Embryonic facial prominence (tissue), 1 donor: ENCODE data around the gene DNMT3A.

Experiments used
- DNase-seq: peaks from one replicate; pipeline ENCODE4 v3.0.0-alpha.2; 2016; ENCODE audit errors: extremely low spot score

The DNMT3A gene

DNA sequence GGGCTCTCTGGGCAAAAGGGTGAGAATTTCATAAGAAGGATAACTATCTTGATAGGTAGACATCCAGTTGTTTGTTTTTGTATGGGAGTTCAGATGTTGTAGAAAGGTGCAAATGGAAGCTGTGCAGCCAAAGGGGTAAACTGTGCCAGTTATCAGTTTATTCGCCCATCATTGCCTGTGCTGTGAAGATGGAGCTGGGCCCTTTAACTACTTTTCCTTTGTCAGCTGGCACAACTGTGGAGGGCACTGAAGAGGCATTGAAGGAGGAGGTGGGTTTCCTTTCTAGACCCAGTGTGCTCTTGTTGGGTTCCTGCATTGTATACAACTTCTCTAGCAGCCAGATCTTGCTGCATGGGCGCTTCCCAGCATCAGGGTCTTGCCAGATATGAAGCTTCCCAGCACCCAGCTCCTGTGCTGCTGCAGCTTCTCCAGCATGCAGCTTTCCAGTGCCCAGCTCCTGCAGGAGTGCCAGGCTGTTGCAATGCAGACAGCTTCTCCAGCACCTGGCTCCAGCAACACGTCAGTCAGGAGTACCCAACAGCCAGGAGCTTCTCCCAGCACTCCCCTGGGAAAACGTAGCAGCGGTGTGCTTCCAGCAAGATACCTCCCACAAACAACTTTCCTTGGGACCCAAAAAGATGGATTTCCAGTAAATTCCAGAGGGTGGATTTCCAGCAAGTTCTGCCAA, 15.3 kb downstream of the DNMT3A start:
- DNase-seq = no peak

GRCh38 chr2:25324905-25325592, 16.7 kb downstream of the DNMT3A start:
- no peak for DNase-seq

DNA sequence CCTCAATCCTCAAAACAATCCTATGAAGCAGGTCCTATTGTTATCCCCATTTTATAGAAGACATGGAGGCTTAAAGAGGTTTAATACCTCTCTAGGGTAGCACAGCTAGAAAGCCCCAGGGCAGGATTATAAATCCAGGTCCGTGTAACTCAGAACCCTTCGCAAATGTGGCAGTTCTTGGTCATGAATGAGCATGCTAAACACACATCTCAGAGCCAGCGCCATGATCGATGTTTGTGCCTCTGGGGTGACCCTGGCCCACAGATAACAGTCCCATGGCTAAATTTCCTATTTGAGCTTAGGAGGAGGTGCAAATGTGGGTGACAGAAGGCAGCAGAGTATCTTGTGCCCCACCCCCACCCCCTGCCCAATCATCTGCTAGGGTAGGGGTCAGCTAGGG, 17.5 kb downstream of the DNMT3A start:
- DNase-seq = no peak

DNA sequence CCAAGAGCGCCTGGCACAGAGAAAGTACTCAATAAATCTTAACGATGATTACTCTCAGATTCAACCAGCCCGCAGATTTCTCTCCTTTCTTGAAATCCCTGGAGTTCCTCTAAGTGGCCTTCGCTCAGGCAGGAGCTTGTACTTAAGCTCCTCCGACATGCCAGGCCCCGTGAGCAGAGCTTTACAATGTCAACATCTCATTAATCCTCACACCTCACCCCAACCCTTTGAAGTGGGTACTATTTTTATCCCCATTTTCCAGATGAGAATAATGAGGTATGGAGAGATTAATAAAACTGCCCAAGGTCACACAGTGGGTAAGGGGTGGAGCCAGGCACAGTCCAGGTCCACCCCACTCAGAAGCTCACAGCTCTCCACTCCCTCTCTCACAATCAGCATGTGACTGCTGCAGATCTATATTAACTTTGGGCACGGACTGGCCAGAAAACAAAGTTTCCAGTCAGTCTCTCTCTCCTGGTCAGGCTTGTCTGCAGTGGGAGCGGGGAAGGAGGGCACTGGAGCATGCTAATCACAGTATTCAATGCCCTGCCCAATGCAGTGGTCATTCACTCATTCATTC, 18.0 kb downstream of the DNMT3A start:
- no peak for DNase-seq

GRCh38 chr2:25323042-25323514, 18.6 kb downstream of the DNMT3A start:
- DNase-seq = no peak

DNA sequence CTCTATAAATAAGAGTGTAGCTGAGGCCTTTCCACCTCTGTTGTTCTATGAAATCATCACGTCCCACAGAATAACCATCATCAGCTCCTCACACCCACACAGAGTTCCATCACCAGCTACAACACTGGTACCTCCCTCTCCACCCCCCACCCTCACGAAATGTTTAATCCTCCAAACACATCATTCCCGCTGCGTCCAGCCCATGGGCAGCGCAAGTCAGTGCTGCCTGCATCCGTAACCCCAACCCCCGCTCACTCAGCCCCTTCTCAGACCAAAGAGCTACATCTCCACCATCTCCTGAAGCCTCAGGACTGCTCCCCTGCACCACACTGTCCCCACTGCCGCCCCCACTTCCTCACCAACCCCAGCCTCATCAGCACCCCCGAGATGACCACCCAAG, 19.4 kb downstream of the DNMT3A start:
- DNase-seq = no peak

- no peak for DNase-seq
Observed at GRCh38 chr2:25320077-25320476, 21.6 kb downstream of the DNMT3A start.

- no peak for DNase-seq
Observed at GRCh38 chr2:25316101-25316500, 25.6 kb downstream of the DNMT3A start.

DNA sequence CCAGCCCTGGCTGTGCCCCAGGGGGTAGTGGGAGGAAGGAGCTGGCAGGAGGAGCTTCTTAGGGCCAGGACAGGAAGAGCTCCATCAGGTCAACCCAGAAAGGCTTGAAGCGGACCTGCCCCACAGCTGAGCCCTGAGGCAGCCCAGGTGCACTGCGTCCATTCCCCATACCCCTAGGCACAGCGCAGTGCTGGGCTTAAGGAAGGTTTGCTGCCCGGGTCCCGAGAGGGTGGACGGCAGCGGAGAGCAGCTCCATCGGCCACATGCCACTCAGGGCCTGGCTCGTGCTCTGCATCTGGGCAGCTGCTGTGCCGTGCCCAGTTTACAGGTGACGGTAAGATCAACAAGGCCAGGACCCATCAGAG, 26.4 kb downstream of the DNMT3A start:
- DNase-seq = no peak

DNA sequence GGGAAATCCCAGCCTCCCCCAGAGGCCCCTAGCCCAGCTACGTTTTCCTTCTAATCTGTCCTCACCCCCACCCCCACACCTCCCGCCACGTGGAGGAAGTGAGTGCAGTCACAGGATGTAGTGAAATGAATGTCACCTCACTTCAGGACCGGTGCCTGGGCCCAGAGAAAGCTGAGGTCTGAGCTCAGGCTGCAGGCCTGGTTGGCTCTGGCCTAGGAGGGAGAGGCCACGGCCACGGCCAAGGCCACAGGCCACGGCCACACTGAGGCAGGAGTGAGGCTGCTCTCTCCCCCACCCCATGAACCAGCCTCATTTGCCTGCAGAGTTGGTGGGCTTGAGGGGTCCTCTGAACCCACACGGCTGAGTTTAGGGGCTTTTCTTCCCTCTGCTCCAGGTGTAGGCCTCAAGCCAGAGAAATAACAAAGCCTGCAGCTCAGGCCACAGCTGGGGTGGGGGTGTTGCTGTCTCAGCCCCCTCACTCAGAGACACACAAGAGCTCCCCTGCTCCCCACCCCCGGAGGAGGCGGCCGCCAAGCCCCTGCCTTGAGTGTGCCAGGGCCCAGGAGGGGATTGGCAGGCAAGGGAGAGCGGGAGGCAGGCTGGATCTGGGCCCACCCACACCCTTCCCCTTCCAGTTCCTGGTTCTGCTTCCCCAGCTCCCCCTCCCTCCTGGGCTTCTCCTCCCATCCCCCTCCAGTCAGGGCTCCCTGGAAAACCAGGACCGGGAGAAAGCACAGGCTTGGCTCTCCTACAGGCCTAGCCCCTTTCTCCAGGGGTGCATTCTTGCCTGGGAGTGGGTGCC, 27.0 kb downstream of the DNMT3A start:
- DNase-seq = peak; percentile 81

- DNase-seq = no peak
Observed at GRCh38 chr2:25313711-25314513, 27.8 kb downstream of the DNMT3A start.

DNA sequence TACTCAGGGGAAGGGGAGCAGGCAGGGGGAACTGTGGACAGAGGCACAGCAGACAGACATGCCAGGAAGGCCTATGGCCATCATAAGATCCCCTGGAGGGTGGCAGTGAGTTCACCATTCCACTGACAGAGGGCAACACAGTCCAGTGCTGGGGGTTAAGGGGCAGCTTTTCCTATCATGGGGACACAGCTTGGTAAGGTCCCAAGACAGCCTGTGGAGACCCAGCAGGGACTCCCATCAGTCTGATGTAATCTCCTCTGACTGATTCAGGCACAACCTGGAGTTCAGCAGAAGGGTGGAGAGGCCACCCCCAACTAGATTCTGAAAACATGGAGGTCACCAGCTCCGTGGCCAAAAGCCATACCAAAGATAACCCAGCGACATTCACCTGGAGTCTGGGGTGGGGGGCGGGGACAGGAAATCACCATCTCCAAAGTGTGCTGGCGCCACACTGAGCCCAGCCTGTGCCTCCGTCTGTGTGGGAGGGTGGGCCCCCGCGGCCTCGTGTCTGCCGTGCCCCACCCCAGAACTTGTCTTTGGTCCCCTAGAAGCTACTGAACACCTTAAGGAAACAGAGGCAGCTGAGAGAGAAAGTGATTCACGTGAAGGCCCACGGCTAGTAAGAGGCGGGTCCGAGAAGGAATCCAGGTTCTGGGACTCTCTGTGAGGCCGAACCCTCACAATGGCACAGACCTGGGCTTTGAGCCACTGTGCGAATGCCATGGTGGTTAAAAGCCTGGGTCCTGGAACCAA, 28.6 kb downstream of the DNMT3A start:
- no peak for DNase-seq

GRCh38 chr2:25311865-25312575, 29.7 kb downstream of the DNMT3A start:
- DNase-seq = no peak

GRCh38 chr2:25310965-25311864, 30.5 kb downstream of the DNMT3A start:
- DNase-seq = no peak

GRCh38 chr2:25310709-25310964, 31.1 kb downstream of the DNMT3A start:
- no peak for DNase-seq

DNA sequence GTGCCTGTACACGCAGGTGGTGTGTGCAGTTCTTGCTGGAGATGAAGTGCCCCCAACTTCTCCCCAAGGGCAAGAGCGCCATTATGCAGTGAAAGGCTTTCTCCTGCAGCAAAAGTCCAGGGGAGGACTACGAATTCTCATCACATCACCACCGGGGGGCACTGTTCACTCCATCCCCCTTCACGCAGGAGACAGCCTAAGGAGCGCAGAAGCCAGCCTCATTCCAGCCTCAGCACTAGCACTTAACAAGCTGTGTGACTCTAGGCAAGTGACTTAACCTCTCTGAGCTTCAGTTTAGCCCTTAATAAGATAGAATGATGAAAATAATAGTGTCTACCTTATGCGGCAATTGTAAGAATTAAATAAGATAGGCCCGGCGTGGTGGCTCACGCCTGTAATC, 32.3 kb downstream of the DNMT3A start:
- no peak for DNase-seq

DNA sequence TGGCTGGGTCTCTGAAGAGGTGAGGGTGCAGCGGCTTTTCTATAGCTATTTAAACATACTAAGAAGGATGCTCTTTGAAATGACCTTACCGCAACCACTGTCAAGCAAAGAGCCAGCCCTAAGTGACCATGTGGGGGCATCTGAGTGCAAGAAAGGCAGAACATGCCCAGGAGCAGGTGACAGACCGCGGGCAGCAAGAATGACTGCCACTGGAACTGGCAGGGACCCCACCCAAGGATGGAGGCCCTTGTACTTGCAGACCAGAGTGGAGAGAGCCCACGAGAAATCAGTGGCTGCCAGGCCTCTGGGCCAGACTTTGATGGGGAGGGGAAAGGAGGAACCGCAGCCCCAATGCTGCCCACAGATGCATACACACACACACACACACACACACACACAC, 33.1 kb downstream of the DNMT3A start:
- DNase-seq = no peak

GRCh38 chr2:25307949-25308557, 33.7 kb downstream of the DNMT3A start:
- DNase-seq = no peak

GRCh38 chr2:25306777-25307368, 34.9 kb downstream of the DNMT3A start:
- DNase-seq = no peak
